Astrocyte of the spinal cord (primary cell): ENCODE data around the gene SCML1.

Source experiments
- DNase-seq: peaks from one replicate; pipeline ENCODE4 v3.0.0; 2011; ENCODE audit warnings: low read depth, low spot score
- H3K4me3 ChIP-seq: 2 replicates; pipeline ENCODE4 v1.5.1; 2011; ENCODE audit warnings: low read depth, mild to moderate bottlenecking, low read length, moderate library complexity
- CTCF ChIP-seq: IDR thresholded peaks from 2 replicates; pipeline ENCODE4 v1.5.1; 2012; ENCODE audit warnings: low read depth, mild to moderate bottlenecking, low read length, inconsistent platforms
- in situ Hi-C: cut with HindIII; loops from 2 replicates; pipeline ENCODE4 v1.10.0; 2017; ENCODE audit warnings: low sequenced_read_pairs

The SCML1 gene

GRCh38 chrX:17747692-17748091 is 10.4 kb downstream of the SCML1 start:
- no peak for TF ChIP-seq CTCF
- in situ Hi-C loops, result no loop called here
- H3K4me3 ChIP-seq, result no peak overlapping the region
- no peak for DNase-seq

- in situ Hi-C loops, result no loop called here
- TF ChIP-seq CTCF, result no peak
- no peak for DNase-seq
- H3K4me3 ChIP-seq, result no peak overlapping the region
These were observed 11.4 kb downstream of the SCML1 start for GRCh38 chrX:17748684-17749083.

- H3K4me3 ChIP-seq, result no peak overlapping the region
- in situ Hi-C loops, result no loop called here
- no peak for DNase-seq
- TF ChIP-seq CTCF, result no peak
These were observed 13.1 kb downstream of the SCML1 start for GRCh38 chrX:17750436-17750835.

- in situ Hi-C loops, result no loop called here
These were observed 21.1 kb downstream of the SCML1 start for GRCh38 chrX:17758382-17758781.

GRCh38 chrX:17759990-17760389 is 22.7 kb downstream of the SCML1 start:
- in situ Hi-C loops, result no loop called here
- DNase-seq, result no peak
- H3K4me3 ChIP-seq, result no peak overlapping the region
- TF ChIP-seq CTCF, result no peak

More at GRCh38 chrX:17758382-17758781, 21.1 kb downstream of the SCML1 start:
- no peak overlapping the region for H3K4me3 ChIP-seq
- TF ChIP-seq CTCF, result no peak
- no peak for DNase-seq

GRCh38 chrX:17767734-17768133 is 30.4 kb downstream of the SCML1 start:
- no peak overlapping the region for H3K4me3 ChIP-seq
- in situ Hi-C loops, result no loop called here
- DNase-seq, result no peak
- TF ChIP-seq CTCF, result no peak

GRCh38 chrX:17768997-17769396 is 31.7 kb downstream of the SCML1 start:
- no peak for DNase-seq
- no peak for TF ChIP-seq CTCF

More at GRCh38 chrX:17768997-17769396, 31.7 kb downstream of the SCML1 start:
- in situ Hi-C loops, result no loop called here
- H3K4me3 ChIP-seq, result no peak overlapping the region
